HEK293 (cell line): ENCODE results near the gene GNAS-AS1.

Experiments used
- CTCF ChIA-PET: fragments of 350-600 bp; formaldehyde crosslinking; extraction: SDS; loops from one replicate; lab custom pipeline; 2021; ENCODE audit warnings: antibody characterized with exemption; lab: Yijun Ruan, JAX
- POLR2A ChIA-PET: fragments of 300-600 bp; formaldehyde crosslinking; extraction: SDS; loops from one replicate; lab custom pipeline; 2020; ENCODE audit warnings: antibody characterized with exemption, inconsistent platforms; lab: Yijun Ruan, JAX
- H3K27ac ChIP-seq: fragments of 200-500 bp; sonication (Bioruptor generic); 2 replicates; pipeline ENCODE4 v1.5.1; 2014; ENCODE audit warnings: low read depth, low read length, control low read depth, inconsistent platforms; ENCODE audit errors: extremely low read depth
- H3K36me3 ChIP-seq, 2 experiments: fragments of 200-500 bp in 1 of 2; sonication (Bioruptor generic) in 1 of 2; 1 replicate in 1 of 2; 2 replicates in 1 of 2; pipeline ENCODE4 v1.5.1; 2014 to 2017; ENCODE audit warnings: inconsistent platforms in 2 of 2, low read length in 2 of 2; ENCODE audit not compliant: control insufficient read depth in 2 of 2, insufficient read depth in 1 of 2
- H3K4me1 ChIP-seq: fragments of 200-500 bp; sonication (Bioruptor generic); 2 replicates; pipeline ENCODE4 v1.5.1; 2014; ENCODE audit warnings: mild to moderate bottlenecking, low read length, inconsistent platforms; ENCODE audit not compliant: control insufficient read depth, insufficient read depth
- H3K4me3 ChIP-seq: 2 replicates; pipeline ENCODE4 v1.5.1; 2011; ENCODE audit warnings: low read depth, mild to moderate bottlenecking, control low read depth, low read length, moderate library complexity
- H3K9me3 ChIP-seq: fragments of 200-500 bp; sonication (Bioruptor generic); 2 replicates; pipeline ENCODE4 v1.5.1; 2014; ENCODE audit warnings: low read depth, low read length, inconsistent platforms; ENCODE audit not compliant: control insufficient read depth, insufficient read depth
- SETDB1 ChIP-seq: IDR thresholded peaks from one replicate; pipeline ENCODE4 v1.6.1; 2017; ENCODE audit warnings: mild to moderate bottlenecking, low read length, moderate library complexity, mixed read lengths; ENCODE audit not compliant: insufficient read length
- ZBTB17 ChIP-seq: fragments of 450-650 bp; formaldehyde crosslinking; IDR thresholded peaks from 2 replicates; pipeline ENCODE4 v1.5.1; 2016; ENCODE audit warnings: missing biosample characterization, missing genetic modification characterization
- ZBTB7A ChIP-seq: fragments of 450-650 bp; formaldehyde crosslinking; IDR thresholded peaks from 2 replicates; pipeline ENCODE4 v1.5.1; 2016; ENCODE audit warnings: low read depth, missing biosample characterization, missing genetic modification characterization
- ZFHX2 ChIP-seq: fragments of 450-650 bp; formaldehyde crosslinking; conservative IDR thresholded peaks from 2 replicates; pipeline ENCODE4 v1.5.1; 2016; ENCODE audit warnings: missing biosample characterization, missing genetic modification characterization
- ZNF174 ChIP-seq: fragments of 450-650 bp; formaldehyde crosslinking; IDR thresholded peaks from 2 replicates; pipeline ENCODE4 v1.5.0; 2017; ENCODE audit warnings: missing biosample characterization, mild to moderate bottlenecking, missing genetic modification characterization
- ZNF19 ChIP-seq: fragments of 450-650 bp; formaldehyde crosslinking; IDR thresholded peaks from 2 replicates; pipeline ENCODE4; 2016; ENCODE audit warnings: missing biosample characterization, missing genetic modification characterization, low read depth
- ZNF335 ChIP-seq: fragments of 450-650 bp; formaldehyde crosslinking; conservative IDR thresholded peaks from 2 replicates; pipeline ENCODE4 v1.5.1; 2016; ENCODE audit warnings: missing biosample characterization, missing genetic modification characterization
- ZNF473 ChIP-seq: fragments of 450-650 bp; formaldehyde crosslinking; IDR thresholded peaks from 2 replicates; pipeline ENCODE4 v1.5.1; 2017; ENCODE audit warnings: missing biosample characterization, missing genetic modification characterization
- ZNF514 ChIP-seq: fragments of 450-650 bp; formaldehyde crosslinking; IDR thresholded peaks from 2 replicates; pipeline ENCODE4 v1.5.1; 2016; ENCODE audit warnings: missing biosample characterization, missing genetic modification characterization
- ZNF558 ChIP-seq: fragments of 450-650 bp; formaldehyde crosslinking; IDR thresholded peaks from 2 replicates; pipeline ENCODE4 v1.5.1; 2016; ENCODE audit warnings: missing biosample characterization, missing genetic modification characterization
- ZNF561 ChIP-seq: fragments of 450-650 bp; IDR thresholded peaks from 2 replicates; pipeline ENCODE4 v1.5.1; 2018; ENCODE audit warnings: missing biosample characterization, missing genetic modification characterization, borderline replicate concordance
- ZNF596 ChIP-seq: fragments of 450-650 bp; IDR thresholded peaks from 2 replicates; pipeline ENCODE4 v1.5.0; 2018; ENCODE audit warnings: missing biosample characterization, mild to moderate bottlenecking, missing genetic modification characterization, moderate library complexity
- ZNF624 ChIP-seq: fragments of 450-650 bp; formaldehyde crosslinking; IDR thresholded peaks from 2 replicates; pipeline ENCODE4 v1.5.1; 2017; ENCODE audit warnings: missing biosample characterization, missing genetic modification characterization
- ZNF654 ChIP-seq: fragments of 450-650 bp; formaldehyde crosslinking; IDR thresholded peaks from 2 replicates; pipeline ENCODE4 v1.5.1; 2016; ENCODE audit warnings: low read depth, missing biosample characterization, missing genetic modification characterization
- ZNF658 ChIP-seq: fragments of 450-650 bp; formaldehyde crosslinking; IDR thresholded peaks from 2 replicates; pipeline ENCODE4; 2016; ENCODE audit warnings: missing biosample characterization, missing genetic modification characterization
- ZNF791 ChIP-seq: fragments of 450-650 bp; formaldehyde crosslinking; IDR thresholded peaks from 2 replicates; pipeline ENCODE4 v1.5.1; 2016; ENCODE audit warnings: missing biosample characterization, missing genetic modification characterization
- TF ChIP-seq, protein P1 (sequence below): fragments of 450-650 bp; formaldehyde crosslinking; IDR thresholded peaks from 2 replicates; pipeline ENCODE4 v1.5.1; 2016; ENCODE audit warnings: missing biosample characterization, missing genetic modification characterization, borderline replicate concordance
- TF ChIP-seq, protein P2 (sequence below): fragments of 450-650 bp; formaldehyde crosslinking; IDR thresholded peaks from 2 replicates; pipeline ENCODE4 v1.5.1; 2016; ENCODE audit warnings: missing biosample characterization, missing genetic modification characterization
- TF ChIP-seq, protein P3 (sequence below): fragments of 450-650 bp; formaldehyde crosslinking; IDR thresholded peaks from 2 replicates; pipeline ENCODE4 v1.5.1; 2016; ENCODE audit warnings: missing biosample characterization, missing genetic modification characterization
- TF ChIP-seq, protein P4 (sequence below): fragments of 450-650 bp; formaldehyde crosslinking; IDR thresholded peaks from 2 replicates; pipeline ENCODE4 v1.5.1; 2016; ENCODE audit warnings: missing biosample characterization, missing genetic modification characterization
- TF ChIP-seq, protein P5 (sequence below): fragments of 450-650 bp; formaldehyde crosslinking; IDR thresholded peaks from 2 replicates; pipeline ENCODE4 v1.5.1; 2017; ENCODE audit warnings: missing biosample characterization, missing genetic modification characterization

The GNAS-AS1 gene

GRCh38 chr20:58775371-58775770 lies 75.3 kb downstream of the GNAS-AS1 start:
- CTCF ChIA-PET = no interaction called here
- no peak overlapping the region for H3K27ac ChIP-seq
- H3K4me1 ChIP-seq = no peaks in the 10 kb centered on the region
- H3K4me3 ChIP-seq = no peak overlapping the region
- TF ChIP-seq, protein P1, sequence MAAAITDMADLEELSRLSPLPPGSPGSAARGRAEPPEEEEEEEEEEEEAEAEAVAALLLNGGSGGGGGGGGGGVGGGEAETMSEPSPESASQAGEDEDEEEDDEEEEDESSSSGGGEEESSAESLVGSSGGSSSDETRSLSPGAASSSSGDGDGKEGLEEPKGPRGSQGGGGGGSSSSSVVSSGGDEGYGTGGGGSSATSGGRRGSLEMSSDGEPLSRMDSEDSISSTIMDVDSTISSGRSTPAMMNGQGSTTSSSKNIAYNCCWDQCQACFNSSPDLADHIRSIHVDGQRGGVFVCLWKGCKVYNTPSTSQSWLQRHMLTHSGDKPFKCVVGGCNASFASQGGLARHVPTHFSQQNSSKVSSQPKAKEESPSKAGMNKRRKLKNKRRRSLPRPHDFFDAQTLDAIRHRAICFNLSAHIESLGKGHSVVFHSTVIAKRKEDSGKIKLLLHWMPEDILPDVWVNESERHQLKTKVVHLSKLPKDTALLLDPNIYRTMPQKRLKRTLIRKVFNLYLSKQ (tag by site-specific recombination) = no peak
- no peak for TF ChIP-seq ZBTB7A (tag by site-specific recombination)
- no peak for TF ChIP-seq ZNF624 (tag by site-specific recombination)
- no peak for TF ChIP-seq ZNF335 (tag by site-specific recombination)
- TF ChIP-seq, protein P2, sequence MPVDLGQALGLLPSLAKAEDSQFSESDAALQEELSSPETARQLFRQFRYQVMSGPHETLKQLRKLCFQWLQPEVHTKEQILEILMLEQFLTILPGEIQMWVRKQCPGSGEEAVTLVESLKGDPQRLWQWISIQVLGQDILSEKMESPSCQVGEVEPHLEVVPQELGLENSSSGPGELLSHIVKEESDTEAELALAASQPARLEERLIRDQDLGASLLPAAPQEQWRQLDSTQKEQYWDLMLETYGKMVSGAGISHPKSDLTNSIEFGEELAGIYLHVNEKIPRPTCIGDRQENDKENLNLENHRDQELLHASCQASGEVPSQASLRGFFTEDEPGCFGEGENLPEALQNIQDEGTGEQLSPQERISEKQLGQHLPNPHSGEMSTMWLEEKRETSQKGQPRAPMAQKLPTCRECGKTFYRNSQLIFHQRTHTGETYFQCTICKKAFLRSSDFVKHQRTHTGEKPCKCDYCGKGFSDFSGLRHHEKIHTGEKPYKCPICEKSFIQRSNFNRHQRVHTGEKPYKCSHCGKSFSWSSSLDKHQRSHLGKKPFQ (tag by site-specific recombination) = no peak
- no peak for TF ChIP-seq ZNF473 (tag by site-specific recombination)
- TF ChIP-seq, all 188 proteins: peak for 0
- Histone ChIP-seq H3K36me3 (no peaks in the 10 kb centered on the region), H3K9me3 (no peaks in the 10 kb centered on the region)
- POLR2A ChIA-PET = no interaction called here

DNA sequence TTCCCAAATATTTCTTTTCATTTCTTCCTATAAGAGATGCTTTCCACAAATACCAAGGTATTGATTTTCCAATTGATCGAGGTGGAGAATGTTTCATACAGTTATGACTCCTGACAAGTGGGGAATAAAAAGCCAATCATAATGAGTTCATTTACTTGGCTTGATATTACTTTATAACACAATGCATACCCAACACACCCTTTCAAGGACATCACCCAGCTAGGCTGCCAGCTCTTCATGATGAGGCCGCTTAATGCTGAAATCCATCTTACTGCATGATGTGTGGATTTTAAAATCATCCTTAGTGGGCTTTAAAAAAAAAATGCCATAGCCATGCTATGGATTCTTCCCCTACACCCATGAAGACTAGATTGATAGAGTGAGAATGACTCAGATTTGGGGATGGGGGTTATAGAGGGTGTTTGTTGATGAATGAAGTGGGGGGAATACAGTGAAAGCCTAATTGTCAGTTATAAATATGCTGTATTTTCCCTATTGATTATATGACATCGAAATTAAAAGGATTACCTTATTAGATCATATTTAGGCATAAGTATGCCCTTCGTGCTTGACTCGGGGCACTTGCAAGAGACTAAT lies 75.9 kb downstream of the GNAS-AS1 start:
- CTCF ChIA-PET = no interaction called here
- H3K27ac ChIP-seq = no peak overlapping the region
- no peak overlapping the region for H3K4me3 ChIP-seq
- no peaks in the 10 kb centered on the region for H3K36me3 ChIP-seq
- H3K4me1 ChIP-seq = no peaks in the 10 kb centered on the region
- TF ChIP-seq ZNF791 (tag by site-specific recombination) = no peak
- no peak for TF ChIP-seq ZFHX2 (tag by site-specific recombination)
- TF ChIP-seq, protein P3, sequence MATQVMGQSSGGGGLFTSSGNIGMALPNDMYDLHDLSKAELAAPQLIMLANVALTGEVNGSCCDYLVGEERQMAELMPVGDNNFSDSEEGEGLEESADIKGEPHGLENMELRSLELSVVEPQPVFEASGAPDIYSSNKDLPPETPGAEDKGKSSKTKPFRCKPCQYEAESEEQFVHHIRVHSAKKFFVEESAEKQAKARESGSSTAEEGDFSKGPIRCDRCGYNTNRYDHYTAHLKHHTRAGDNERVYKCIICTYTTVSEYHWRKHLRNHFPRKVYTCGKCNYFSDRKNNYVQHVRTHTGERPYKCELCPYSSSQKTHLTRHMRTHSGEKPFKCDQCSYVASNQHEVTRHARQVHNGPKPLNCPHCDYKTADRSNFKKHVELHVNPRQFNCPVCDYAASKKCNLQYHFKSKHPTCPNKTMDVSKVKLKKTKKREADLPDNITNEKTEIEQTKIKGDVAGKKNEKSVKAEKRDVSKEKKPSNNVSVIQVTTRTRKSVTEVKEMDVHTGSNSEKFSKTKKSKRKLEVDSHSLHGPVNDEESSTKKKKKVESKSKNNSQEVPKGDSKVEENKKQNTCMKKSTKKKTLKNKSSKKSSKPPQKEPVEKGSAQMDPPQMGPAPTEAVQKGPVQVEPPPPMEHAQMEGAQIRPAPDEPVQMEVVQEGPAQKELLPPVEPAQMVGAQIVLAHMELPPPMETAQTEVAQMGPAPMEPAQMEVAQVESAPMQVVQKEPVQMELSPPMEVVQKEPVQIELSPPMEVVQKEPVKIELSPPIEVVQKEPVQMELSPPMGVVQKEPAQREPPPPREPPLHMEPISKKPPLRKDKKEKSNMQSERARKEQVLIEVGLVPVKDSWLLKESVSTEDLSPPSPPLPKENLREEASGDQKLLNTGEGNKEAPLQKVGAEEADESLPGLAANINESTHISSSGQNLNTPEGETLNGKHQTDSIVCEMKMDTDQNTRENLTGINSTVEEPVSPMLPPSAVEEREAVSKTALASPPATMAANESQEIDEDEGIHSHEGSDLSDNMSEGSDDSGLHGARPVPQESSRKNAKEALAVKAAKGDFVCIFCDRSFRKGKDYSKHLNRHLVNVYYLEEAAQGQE (tag by site-specific recombination) = no peak
- no peak for TF ChIP-seq ZBTB17 (tag by site-specific recombination)
- TF ChIP-seq ZNF514 (tag by site-specific recombination) = no peak
- TF ChIP-seq SETDB1 = no peak
- no peak for TF ChIP-seq ZNF558 (tag by site-specific recombination)
- no peak for TF ChIP-seq ZNF658 (tag by site-specific recombination)
- no peaks in the 10 kb centered on the region for H3K9me3 ChIP-seq
- POLR2A ChIA-PET = no interaction called here

DNA sequence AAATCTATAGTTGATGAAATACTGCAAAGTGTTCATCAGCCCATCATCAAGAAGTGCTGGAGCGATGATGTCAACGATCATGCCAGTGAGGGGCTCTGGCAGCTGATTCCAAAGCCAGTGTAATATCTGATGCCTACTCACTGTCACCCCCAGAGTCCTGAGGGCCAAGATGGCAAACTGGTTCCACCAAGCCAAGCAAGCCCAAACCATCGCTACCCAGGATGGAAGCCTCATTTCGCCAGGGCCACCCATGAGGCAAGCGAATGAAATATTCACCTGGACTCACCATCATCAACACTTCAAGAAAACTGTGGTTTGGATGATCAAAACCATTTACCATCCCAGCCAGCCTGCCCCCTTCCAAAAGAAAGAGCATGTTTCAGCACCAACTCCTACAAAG lies 76.5 kb downstream of the GNAS-AS1 start:
- H3K4me1 ChIP-seq = no peaks in the 10 kb centered on the region
- H3K9me3 ChIP-seq = no peaks in the 10 kb centered on the region
- H3K36me3 ChIP-seq = no peaks in the 10 kb centered on the region
- ChIA-PET POLR2A (no interaction called here), CTCF (no interaction called here)
- TF ChIP-seq, protein P4, sequence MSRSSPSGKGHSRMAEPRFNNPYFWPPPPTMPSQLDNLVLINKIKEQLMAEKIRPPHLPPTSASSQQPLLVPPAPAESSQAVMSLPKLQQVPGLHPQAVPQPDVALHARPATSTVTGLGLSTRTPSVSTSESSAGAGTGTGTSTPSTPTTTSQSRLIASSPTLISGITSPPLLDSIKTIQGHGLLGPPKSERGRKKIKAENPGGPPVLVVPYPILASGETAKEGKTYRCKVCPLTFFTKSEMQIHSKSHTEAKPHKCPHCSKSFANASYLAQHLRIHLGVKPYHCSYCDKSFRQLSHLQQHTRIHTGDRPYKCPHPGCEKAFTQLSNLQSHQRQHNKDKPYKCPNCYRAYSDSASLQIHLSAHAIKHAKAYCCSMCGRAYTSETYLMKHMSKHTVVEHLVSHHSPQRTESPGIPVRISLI (tag by site-specific recombination) = no peak
- TF ChIP-seq ZNF174 (tag by site-specific recombination) (no peak), ZNF654 (tag by site-specific recombination) (no peak), ZNF561 (tag by site-specific recombination) (no peak), ZNF596 (no peak), ZNF19 (tag by site-specific recombination) (no peak), SETDB1 (no peak)
- TF ChIP-seq, protein P5, sequence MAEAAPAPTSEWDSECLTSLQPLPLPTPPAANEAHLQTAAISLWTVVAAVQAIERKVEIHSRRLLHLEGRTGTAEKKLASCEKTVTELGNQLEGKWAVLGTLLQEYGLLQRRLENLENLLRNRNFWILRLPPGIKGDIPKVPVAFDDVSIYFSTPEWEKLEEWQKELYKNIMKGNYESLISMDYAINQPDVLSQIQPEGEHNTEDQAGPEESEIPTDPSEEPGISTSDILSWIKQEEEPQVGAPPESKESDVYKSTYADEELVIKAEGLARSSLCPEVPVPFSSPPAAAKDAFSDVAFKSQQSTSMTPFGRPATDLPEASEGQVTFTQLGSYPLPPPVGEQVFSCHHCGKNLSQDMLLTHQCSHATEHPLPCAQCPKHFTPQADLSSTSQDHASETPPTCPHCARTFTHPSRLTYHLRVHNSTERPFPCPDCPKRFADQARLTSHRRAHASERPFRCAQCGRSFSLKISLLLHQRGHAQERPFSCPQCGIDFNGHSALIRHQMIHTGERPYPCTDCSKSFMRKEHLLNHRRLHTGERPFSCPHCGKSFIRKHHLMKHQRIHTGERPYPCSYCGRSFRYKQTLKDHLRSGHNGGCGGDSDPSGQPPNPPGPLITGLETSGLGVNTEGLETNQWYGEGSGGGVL (tag by site-specific recombination) = no peak
- H3K4me3 ChIP-seq = no peak overlapping the region
- H3K27ac ChIP-seq = no peak overlapping the region
